Transverse colon (tissue), 4 donors: ENCODE measurements around the gene EIF5AL1.

Experiments
- POLR2AphosphoS5 ChIP-seq, 3 donors: sonication (generic); formaldehyde crosslinking; IDR thresholded peaks; one replicate each; pipeline ENCODE4 v1.6.1; 2016; ENCODE audit warnings: antibody characterized with exemption in 3 of 3
- TF ChIP-seq, protein P1 (sequence below), 5 experiments: fragments of 200-600 bp in 3 of 5; fragments of 450-650 bp in 2 of 5; sonication (generic) in 3 of 5; IDR thresholded peaks; 1 replicate in 2 of 5; 2 replicates in 3 of 5; pipeline ENCODE4 v1.5.1; 2016 to 2017; ENCODE audit warnings: antibody characterized with exemption in 5 of 5, inconsistent platforms in 3 of 5, mild to moderate bottlenecking in 2 of 5, moderate library complexity in 1 of 5

DNA sequence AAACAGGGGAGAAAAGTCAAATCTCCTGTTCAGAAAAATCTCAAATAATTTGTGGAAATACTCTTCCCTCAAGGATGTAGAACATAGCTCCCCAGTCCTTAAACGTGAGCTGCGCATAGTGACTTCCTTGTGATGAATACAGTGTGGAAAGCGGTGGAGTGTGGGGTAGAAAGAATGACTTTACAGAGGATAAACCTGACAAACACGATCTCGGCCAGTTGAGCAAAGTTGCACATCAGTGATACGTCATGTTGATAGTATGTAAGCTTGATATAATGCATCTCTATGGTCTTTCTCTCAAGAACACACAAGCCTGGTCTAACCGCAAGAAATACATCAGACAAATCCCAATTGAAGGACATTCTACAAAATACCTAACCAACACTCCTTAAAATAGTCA lies 34.9 kb upstream of the EIF5AL1 start:
- TF ChIP-seq, protein P1, sequence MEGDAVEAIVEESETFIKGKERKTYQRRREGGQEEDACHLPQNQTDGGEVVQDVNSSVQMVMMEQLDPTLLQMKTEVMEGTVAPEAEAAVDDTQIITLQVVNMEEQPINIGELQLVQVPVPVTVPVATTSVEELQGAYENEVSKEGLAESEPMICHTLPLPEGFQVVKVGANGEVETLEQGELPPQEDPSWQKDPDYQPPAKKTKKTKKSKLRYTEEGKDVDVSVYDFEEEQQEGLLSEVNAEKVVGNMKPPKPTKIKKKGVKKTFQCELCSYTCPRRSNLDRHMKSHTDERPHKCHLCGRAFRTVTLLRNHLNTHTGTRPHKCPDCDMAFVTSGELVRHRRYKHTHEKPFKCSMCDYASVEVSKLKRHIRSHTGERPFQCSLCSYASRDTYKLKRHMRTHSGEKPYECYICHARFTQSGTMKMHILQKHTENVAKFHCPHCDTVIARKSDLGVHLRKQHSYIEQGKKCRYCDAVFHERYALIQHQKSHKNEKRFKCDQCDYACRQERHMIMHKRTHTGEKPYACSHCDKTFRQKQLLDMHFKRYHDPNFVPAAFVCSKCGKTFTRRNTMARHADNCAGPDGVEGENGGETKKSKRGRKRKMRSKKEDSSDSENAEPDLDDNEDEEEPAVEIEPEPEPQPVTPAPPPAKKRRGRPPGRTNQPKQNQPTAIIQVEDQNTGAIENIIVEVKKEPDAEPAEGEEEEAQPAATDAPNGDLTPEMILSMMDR (IDR thresholded peaks at IDR 0.05) = no peak
- TF ChIP-seq POLR2AphosphoS5 (IDR thresholded peaks at IDR 0.05) = no peak
